Heart right ventricle (tissue), 16 donors: ENCODE measurements around the gene COLEC11. TPM values are rescaled to one million over a fixed set of nuclear protein-coding genes. Genes with fewer than 3 reads are reported as not detected.
"Not testable (repeated sequence)": the region's sequence is repeated elsewhere in the genome, so short reads cannot be mapped to it uniquely, and the experiment has no call there.

Experiments used
- ATAC-seq, 8 donors: fragments of 200-7000 bp; cut with Tn5 transposase; one replicate each; pipeline ENCODE4 v1.9.1; 2020; ENCODE audit warnings: mild to moderate bottlenecking in 8 of 8, moderate library complexity in 8 of 8, moderate number of reproducible peaks in 1 of 8
- DNase-seq, 2 donors: peaks; one replicate each; pipeline ENCODE4 v3.0.0-alpha.2; 2020
- H3K27ac ChIP-seq, 10 donors: fragments of 200-600 bp; sonication (generic) in 2 of 10; one replicate each; pipeline versions ENCODE4 v1.5.0 to v1.8.0; 2020 to 2022; ENCODE audit warnings: mild to moderate bottlenecking in 3 of 10
- H3K27me3 ChIP-seq, 7 donors: fragments of 200-600 bp; one replicate each; pipeline ENCODE4 v1.8.0; 2021 to 2022; ENCODE audit warnings: mild to moderate bottlenecking in 2 of 7
- H3K36me3 ChIP-seq, 9 donors: fragments of 200-600 bp; sonication (generic) in 1 of 9; one replicate each; pipeline versions ENCODE4 v1.5.0 to v1.8.0; 2020 to 2022; ENCODE audit warnings: mild to moderate bottlenecking in 2 of 9
- H3K4me1 ChIP-seq, 9 donors: fragments of 200-600 bp; sonication (generic) in 1 of 9; one replicate each; pipeline versions ENCODE4 v1.5.0 to v1.8.0; 2020 to 2022; ENCODE audit warnings: mild to moderate bottlenecking in 4 of 9
- H3K4me3 ChIP-seq, 10 donors: fragments of 200-600 bp; sonication (generic) in 2 of 10; one replicate each; pipeline versions ENCODE4 v1.5.0 to v1.8.0; 2020 to 2022; ENCODE audit warnings: mild to moderate bottlenecking in 7 of 10, moderate library complexity in 2 of 10
- H3K9me3 ChIP-seq, 11 donors: fragments of 200-600 bp in 10 of 11; sonication (generic) in 2 of 11; one replicate each; pipeline versions ENCODE4 v1.5.0 to v1.8.0; 2013 to 2022; ENCODE audit warnings: mild to moderate bottlenecking in 2 of 11, control low read depth in 1 of 11, moderate library complexity in 1 of 11
- WGBS, 2 donors: extraction: QIAGEN DNeasy Blood & Tissue Kit; methylation state at CpG; one replicate each; pipeline ENCODE4 v1.1.7; 2013; ENCODE audit warnings: inconsistent platforms in 1 of 2; 5-methylcytosine and 5-hydroxymethylcytosine counted together
- intact Hi-C, 10 donors: fragments of 100-400 bp; cut with DNase I; formaldehyde crosslinking; loops; one replicate each; pipeline versions ENCODE4 v1.11.1 to v1.14.2; 2022
- polyA plus RNA-seq, 2 donors: library from polyadenylated mRNA; stranded (reverse); fragments of 200-250 nt; gene quantifications; one replicate each; pipeline ENCODE4 v1.2.3, GENCODE V29; 2013
- total RNA-seq, 10 donors: library from RNA; stranded (reverse); fragmentation: NEBNext Ultra II Directional in 3 of 10; extraction: Animal tissue kit (Norgen Biotek cat#: 25700) in 3 of 10; gene quantifications; one replicate each; pipeline versions ENCODE4 v1.2.1 to v1.2.4, GENCODE V29; 2021 to 2023
- TF ChIP-seq, protein P1 (sequence below), 9 donors: fragments of 200-600 bp; sonication (generic) in 2 of 9; IDR thresholded peaks; one replicate each; pipeline versions ENCODE4 v1.5.0 to v1.8.0; 2021 to 2022; ENCODE audit warnings: antibody characterized with exemption in 9 of 9, mild to moderate bottlenecking in 5 of 9, moderate library complexity in 1 of 9
- donor health status: Arrhythmogenic right ventricular cardiomyopathy.
- donor health status: ischemic (EF 13 %, LVEDD 7.1; RV severe dilation, severe dysfunction).
- donor health status: healthy with polysubstance abuse.
- donor health status: DM: no; HTN: yes; CAD: no.
- donor health status: DM: no; HTN: no; CAD: no.
- donor health status: ischemic (EF 25% LVEDD 6.9; RV normal size, moderate dysfunction).
- donor health status: ischemic (EF 25% LVEDD 5.7; RV mildly dilated, moderate dysfunction).
- donor health status: healthy.
- donor health status: DM: yes; HTN: yes; CAD: no.
- donor health status: Ischemic cardiomyopathy.
- donor health status: ischemic (EF 35%, LVEDD 5.7; RV mildly dilated, moderate dysfunction).
- donor health status: nonischemic (EF 11% LVEDD 7.7; RV severe dilation, severe dysfunction).
- donor health status: DM: yes; HTN: yes; CAD: no.
- donor health status: PGD.
- donor health status: ischemic (EF 29% LVEDD 5.4; RV normal size, mild dysfunction).
- donor health status: nonischemic (EF 23%, LVEDD 6.1; RV moderate dilation, normal function).

COLEC11 gene
- total and polyA plus RNA-seq, 12 donors, result 2.0 to 26.7 (median 5.2) TPM

DNA sequence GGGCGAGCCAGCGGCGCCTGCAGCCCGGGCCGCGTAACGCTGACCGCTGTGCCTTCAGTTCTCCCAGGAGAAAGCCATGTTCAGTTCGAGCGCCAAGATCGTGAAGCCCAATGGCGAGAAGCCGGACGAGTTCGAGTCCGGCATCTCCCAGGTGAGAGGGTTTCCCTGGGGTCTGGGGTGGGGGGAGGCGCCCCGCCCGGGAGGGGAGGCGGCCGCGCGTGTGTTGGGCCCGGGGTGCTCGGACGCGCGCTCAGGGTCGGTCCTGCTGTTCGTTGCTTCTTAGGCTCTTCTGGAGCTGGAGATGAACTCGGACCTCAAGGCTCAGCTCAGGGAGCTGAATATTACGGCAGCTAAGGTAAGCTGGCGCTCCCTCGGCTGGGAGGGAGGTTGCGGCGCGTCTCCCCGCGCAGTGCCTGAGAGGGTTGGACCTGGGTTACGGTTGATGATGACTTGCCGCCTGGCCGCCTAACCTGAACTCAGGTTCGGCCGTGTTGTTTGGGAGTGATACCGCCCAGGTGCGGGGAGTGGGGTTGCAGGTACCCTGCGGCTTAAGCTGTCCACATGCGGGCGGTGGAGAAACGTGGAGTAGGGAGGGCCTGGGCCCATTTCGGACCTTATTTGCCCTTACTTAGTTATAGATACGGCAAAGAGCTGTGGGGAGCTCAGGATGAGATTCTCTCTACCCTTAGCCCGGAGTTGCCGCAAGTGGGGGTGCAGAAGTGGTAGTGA, 19.2 kb upstream of the COLEC11 start:
- Histone ChIP-seq H3K27ac (peak overlapping the region; percentile 70 to 94 (median 84)), H3K36me3 (peaks cover 0 to 46% (median 32%) of the 10 kb centered on the region in 9 donors), H3K9me3 (no peaks in the 10 kb centered on the region), H3K4me3 (peak overlapping the region; percentile 72 to 95 (median 84)), H3K4me1 (peaks cover 3 to 45% (median 34%) of the 10 kb centered on the region in 9 donors), H3K27me3 (no peaks in the 10 kb centered on the region)
- TF ChIP-seq, protein P1, sequence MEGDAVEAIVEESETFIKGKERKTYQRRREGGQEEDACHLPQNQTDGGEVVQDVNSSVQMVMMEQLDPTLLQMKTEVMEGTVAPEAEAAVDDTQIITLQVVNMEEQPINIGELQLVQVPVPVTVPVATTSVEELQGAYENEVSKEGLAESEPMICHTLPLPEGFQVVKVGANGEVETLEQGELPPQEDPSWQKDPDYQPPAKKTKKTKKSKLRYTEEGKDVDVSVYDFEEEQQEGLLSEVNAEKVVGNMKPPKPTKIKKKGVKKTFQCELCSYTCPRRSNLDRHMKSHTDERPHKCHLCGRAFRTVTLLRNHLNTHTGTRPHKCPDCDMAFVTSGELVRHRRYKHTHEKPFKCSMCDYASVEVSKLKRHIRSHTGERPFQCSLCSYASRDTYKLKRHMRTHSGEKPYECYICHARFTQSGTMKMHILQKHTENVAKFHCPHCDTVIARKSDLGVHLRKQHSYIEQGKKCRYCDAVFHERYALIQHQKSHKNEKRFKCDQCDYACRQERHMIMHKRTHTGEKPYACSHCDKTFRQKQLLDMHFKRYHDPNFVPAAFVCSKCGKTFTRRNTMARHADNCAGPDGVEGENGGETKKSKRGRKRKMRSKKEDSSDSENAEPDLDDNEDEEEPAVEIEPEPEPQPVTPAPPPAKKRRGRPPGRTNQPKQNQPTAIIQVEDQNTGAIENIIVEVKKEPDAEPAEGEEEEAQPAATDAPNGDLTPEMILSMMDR (IDR thresholded peaks at IDR 0.05), result no peak
- intact Hi-C loops, result loop anchor here in 5 of 10 donors (1.0 to 10.0 kb wide), 6 partner anchors 17 to 198 kb away; partner anchors contain the start of genes RNASEH1 (in 4 of the 5), ALLC (in 2 of the 5), EIPR1 (in 1 of the 5) and TRAPPC12 (in 1 of the 5)
- WGBS, 2 donors, result 1% methylated on average over 52 to 54 of the region's 54 CpGs
- DNase-seq (peak in 1 of 2 donors; percentile 22), ATAC-seq (peak; percentile 12 to 64 (median 26))

DNA sequence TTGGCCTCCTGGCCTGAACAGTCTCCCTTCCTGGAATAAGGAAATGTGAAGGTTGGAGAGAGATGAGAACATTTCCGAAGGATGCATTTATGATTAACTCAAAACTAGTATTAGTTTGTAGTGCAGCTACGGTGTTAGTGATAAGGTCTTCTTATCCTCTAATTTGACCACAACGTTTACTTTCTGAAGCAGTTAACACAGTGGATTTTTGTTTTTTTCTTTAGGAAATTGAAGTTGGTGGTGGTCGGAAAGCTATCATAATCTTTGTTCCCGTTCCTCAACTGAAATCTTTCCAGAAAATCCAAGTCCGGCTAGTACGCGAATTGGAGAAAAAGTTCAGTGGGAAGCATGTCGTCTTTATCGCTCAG, 18.7 kb upstream of the COLEC11 start:
- Histone ChIP-seq H3K4me3 (peak overlapping the region; percentile 72 to 95 (median 84)), H3K27ac (peak overlapping the region in 9 of 10 donors; percentile 81 to 94 (median 84)), H3K4me1 (peaks cover 3 to 45% (median 34%) of the 10 kb centered on the region in 9 donors), H3K36me3 (peaks cover 0 to 52% (median 38%) of the 10 kb centered on the region in 9 donors)
- not testable (repeated sequence) for ATAC-seq, DNase-seq, H3K9me3 ChIP-seq, H3K27me3 ChIP-seq
- intact Hi-C loops, result loop anchor here in 3 of 10 donors (5.0 to 10.0 kb wide), 4 partner anchors 76 to 199 kb away; partner anchors contain the start of genes ALLC (in 2 of the 3), EIPR1 (in 1 of the 3) and TRAPPC12 (in 1 of the 3)
- WGBS, 2 donors, result 50 to 55% methylated on average over 10 of the region's 10 CpGs

DNA sequence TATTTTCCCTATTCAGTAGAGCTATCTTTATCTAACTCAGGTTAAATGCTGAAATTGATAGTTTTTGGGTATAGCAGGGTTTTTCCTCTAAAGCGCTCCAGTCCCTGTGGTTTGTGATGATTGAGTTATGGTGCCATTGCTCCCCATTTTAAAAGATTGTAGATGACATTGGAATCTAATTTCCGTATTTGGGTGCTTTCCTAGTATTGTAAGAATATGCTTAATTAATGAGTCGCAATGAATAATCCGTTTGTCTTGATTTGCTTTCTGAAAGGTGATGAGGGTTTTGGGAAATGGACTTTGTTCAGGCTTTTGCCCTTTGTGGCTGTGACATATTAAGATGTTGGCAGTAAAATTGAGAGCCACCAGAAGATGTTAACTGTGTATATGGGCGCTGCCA, 15.9 kb upstream of the COLEC11 start:
- intact Hi-C loops, result loop anchor here in 3 of 10 donors (5.0 to 10.0 kb wide), 4 partner anchors 73 to 202 kb away; partner anchors contain the start of genes ALLC (in 2 of the 3), EIPR1 (in 1 of the 3) and TRAPPC12 (in 1 of the 3)
- Histone ChIP-seq H3K27me3 (no peaks in the 10 kb centered on the region), H3K9me3 (no peaks in the 10 kb centered on the region), H3K27ac (peak overlapping the region in 1 of 10 donors; percentile 45), H3K36me3 (peaks cover 0 to 79% (median 44%) of the 10 kb centered on the region in 9 donors), H3K4me3 (no peak overlapping the region), H3K4me1 (peaks cover 3 to 45% (median 34%) of the 10 kb centered on the region in 9 donors)
- DNase-seq, result no peak
- no peak for ATAC-seq
- TF ChIP-seq, protein P1 (IDR thresholded peaks at IDR 0.05), result no peak
- whole genome bisulfite sequencing, 2 donors, result 78 to 79% methylated on average over 5 of the region's 5 CpGs

DNA sequence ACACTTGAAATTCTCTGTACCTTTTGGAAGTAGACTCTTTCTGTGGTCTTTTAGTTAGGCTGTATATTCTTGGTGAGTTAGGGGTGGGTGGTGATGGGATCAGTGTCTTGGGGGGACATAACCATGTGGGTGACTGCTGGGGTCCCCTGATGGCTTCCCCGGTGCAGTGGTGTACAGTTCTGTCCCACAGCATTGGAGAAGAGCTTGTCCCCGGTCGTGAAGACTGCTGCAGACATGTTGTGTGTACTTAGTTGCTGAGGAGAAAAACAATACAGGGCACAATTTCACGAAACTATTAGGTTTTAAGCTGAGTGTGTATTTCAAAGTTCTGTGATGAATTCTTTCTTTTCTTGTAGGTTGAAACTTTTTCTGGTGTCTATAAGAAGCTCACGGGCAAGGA, 14.5 kb upstream of the COLEC11 start:
- no peak overlapping the region for H3K4me3 ChIP-seq
- no peak overlapping the region for H3K27ac ChIP-seq
- intact Hi-C loops, result loop anchor here in 1 of 10 donors (10.0 kb wide), 1 partner anchor 74 kb away; the partner anchor contains the start of gene ALLC
- no peak for DNase-seq
- ATAC-seq, result no peak
- no peaks in the 10 kb centered on the region for H3K9me3 ChIP-seq
- 81 to 83% methylated on average over 5 of the region's 5 CpGs for WGBS, 2 donors
- peaks cover 0 to 84% (median 44%) of the 10 kb centered on the region in 9 donors for H3K36me3 ChIP-seq
- peaks cover 9 to 49% (median 43%) of the 10 kb centered on the region in 9 donors for H3K4me1 ChIP-seq
- TF ChIP-seq, protein P1 (IDR thresholded peaks at IDR 0.05), result no peak
- H3K27me3 ChIP-seq, result no peaks in the 10 kb centered on the region
